H9 (cell line): ENCODE results near the gene TPPP. TPM values are rescaled to one million over a fixed set of nuclear protein-coding genes. Genes with fewer than 3 reads are reported as not detected.
A peak's percentile ranks its signal among the peaks of the same experiment; 100 is the strongest.

ENCODE experiments used
- DNase-seq: peaks from one replicate; pipeline ENCODE4 v3.0.0-alpha.2; 2017
- H2AFZ ChIP-seq: one replicate; pipeline ENCODE4 v1.6.1; 2013; ENCODE audit warnings: mild to moderate bottlenecking, low read length, control low read depth, moderate library complexity
- H2AK5ac ChIP-seq: 2 replicates; pipeline ENCODE4 v1.6.1; 2013; ENCODE audit warnings: low read length, control low read depth, mixed read lengths; ENCODE audit not compliant: insufficient read length
- H2BK120ac ChIP-seq: one replicate; pipeline ENCODE4 v1.6.1; 2013; ENCODE audit warnings: low read depth, mild to moderate bottlenecking, low read length, control low read depth, inconsistent platforms; ENCODE audit not compliant: poor library complexity, severe bottlenecking
- H2BK12ac ChIP-seq: 2 replicates; pipeline ENCODE4 v1.6.1; 2013; ENCODE audit warnings: low read length, control low read depth, mixed read lengths, low read depth; ENCODE audit not compliant: insufficient read length
- H2BK15ac ChIP-seq: 2 replicates; pipeline ENCODE4 v1.6.1; 2013; ENCODE audit warnings: low read depth, low read length, control low read depth
- H2BK20ac ChIP-seq: one replicate; pipeline ENCODE4 v1.6.1; 2013; ENCODE audit warnings: low read depth, mild to moderate bottlenecking, low read length, control low read depth, inconsistent platforms; ENCODE audit not compliant: poor library complexity, severe bottlenecking
- H2BK5ac ChIP-seq: 2 replicates; pipeline ENCODE4 v1.6.1; 2013; ENCODE audit warnings: low read length, control low read depth, mixed read lengths; ENCODE audit not compliant: insufficient read length
- H3K14ac ChIP-seq: 2 replicates; pipeline ENCODE4 v1.6.1; 2013; ENCODE audit warnings: low read length, control low read depth; ENCODE audit not compliant: insufficient read depth
- H3K18ac ChIP-seq: 2 replicates; pipeline ENCODE4 v1.6.1; 2013; ENCODE audit warnings: low read depth, mild to moderate bottlenecking, mixed read lengths, low read length, control low read depth; ENCODE audit not compliant: insufficient read length
- H3K23ac ChIP-seq: 2 replicates; pipeline ENCODE4 v1.6.1; 2013; ENCODE audit warnings: low read length, control low read depth, mixed read lengths, low read depth; ENCODE audit not compliant: insufficient read length
- H3K23me2 ChIP-seq: 2 replicates; pipeline ENCODE4 v1.6.1; 2013; ENCODE audit warnings: low read depth, mild to moderate bottlenecking, mixed read lengths, low read length, control low read depth; ENCODE audit not compliant: insufficient read length, poor library complexity, severe bottlenecking
- H3K27ac ChIP-seq: 2 replicates; pipeline ENCODE4 v1.5.1; 2013; ENCODE audit warnings: low read length, control low read depth, mixed read lengths, low read depth; ENCODE audit not compliant: insufficient read length
- H3K27me3 ChIP-seq: 2 replicates; pipeline ENCODE4 v1.6.1; 2013; ENCODE audit warnings: low read length, control low read depth, inconsistent platforms; ENCODE audit not compliant: insufficient read depth
- H3K4ac ChIP-seq: 2 replicates; pipeline ENCODE4 v1.6.1; 2013; ENCODE audit warnings: low read depth, mild to moderate bottlenecking, control low read depth, inconsistent platforms, low read length, moderate library complexity
- H3K4me1 ChIP-seq: 2 replicates; pipeline ENCODE4 v1.6.1; 2013; ENCODE audit warnings: low read length, control low read depth, inconsistent platforms; ENCODE audit not compliant: insufficient read depth
- H3K4me2 ChIP-seq: 2 replicates; pipeline ENCODE4 v1.6.1; 2013; ENCODE audit warnings: low read length, control low read depth, mixed read lengths; ENCODE audit not compliant: insufficient read length, insufficient read depth
- H3K56ac ChIP-seq: 2 replicates; pipeline ENCODE4 v1.6.1; 2013; ENCODE audit warnings: low read depth, mild to moderate bottlenecking, mixed read lengths, low read length, control low read depth; ENCODE audit not compliant: insufficient read length
- H3K79me1 ChIP-seq: 2 replicates; pipeline ENCODE4 v1.6.1; 2013; ENCODE audit warnings: low read depth, mild to moderate bottlenecking, moderate library complexity, low read length, control low read depth, inconsistent platforms; ENCODE audit not compliant: insufficient read depth, poor library complexity, severe bottlenecking
- H3K79me2 ChIP-seq: 2 replicates; pipeline ENCODE4 v1.6.1; 2013; ENCODE audit warnings: low read length, control low read depth, inconsistent platforms; ENCODE audit not compliant: insufficient read depth
- H3K9ac ChIP-seq: 2 replicates; pipeline ENCODE4 v1.6.1; 2013; ENCODE audit warnings: low read length, control low read depth, mixed read lengths; ENCODE audit not compliant: insufficient read length; ENCODE audit errors: extremely low read depth
- H3K9me3 ChIP-seq: one replicate; pipeline ENCODE4 v1.6.1; 2013; ENCODE audit warnings: low read depth, low read length, inconsistent platforms; ENCODE audit not compliant: control insufficient read depth
- H3T11ph ChIP-seq: one replicate; pipeline ENCODE4 v1.6.1; 2013; ENCODE audit warnings: mild to moderate bottlenecking, low read length, control low read depth, inconsistent platforms
- H4K20me1 ChIP-seq: one replicate; pipeline ENCODE4 v1.6.1; 2013; ENCODE audit not compliant: control insufficient read depth, insufficient read length, insufficient read depth
- H4K5ac ChIP-seq: 2 replicates; pipeline ENCODE4 v1.6.1; 2013; ENCODE audit warnings: low read depth, mild to moderate bottlenecking, mixed read lengths, low read length, control low read depth; ENCODE audit not compliant: insufficient read length
- H4K8ac ChIP-seq: replicated peaks from 2 replicates; pipeline ENCODE4 v1.6.1; 2013; ENCODE audit warnings: low read length, control low read depth, mixed read lengths, low read depth; ENCODE audit not compliant: insufficient read length
- H4K91ac ChIP-seq: 2 replicates; pipeline ENCODE4 v1.6.1; 2013; ENCODE audit warnings: low read depth, mild to moderate bottlenecking, moderate library complexity, mixed read lengths, low read length, control low read depth; ENCODE audit not compliant: insufficient read length
- H3K27ac Mint-ChIP-seq, 3 experiments: 2 replicates in 2 of 3; 3 replicates in 1 of 3; pipeline ENCODE4 v1.8.0; 2020 to 2021; ENCODE audit warnings: mixed read lengths in 3 of 3, mild to moderate bottlenecking in 1 of 3, moderate library complexity in 1 of 3
- H3K27me3 Mint-ChIP-seq: 2 replicates; pipeline ENCODE4 v1.8.0; 2021; ENCODE audit warnings: low read depth, mild to moderate bottlenecking, moderate library complexity, mixed read lengths
- H3K36me3 Mint-ChIP-seq, 3 experiments: 2 replicates in 2 of 3; 3 replicates in 1 of 3; pipeline ENCODE4 v1.8.0; 2020 to 2021; ENCODE audit warnings: low read depth in 3 of 3, mixed read lengths in 3 of 3; ENCODE audit not compliant: insufficient read depth in 1 of 3
- H3K4me1 Mint-ChIP-seq, 2 experiments: 2 replicates each; pipeline ENCODE4 v1.8.0; 2020; ENCODE audit warnings: mixed read lengths in 2 of 2
- H3K4me3 Mint-ChIP-seq, 2 experiments: 2 replicates in 1 of 2; 3 replicates in 1 of 2; pipeline ENCODE4 v1.8.0; 2020 to 2021; ENCODE audit warnings: mild to moderate bottlenecking in 2 of 2, mixed read lengths in 2 of 2, moderate library complexity in 1 of 2
- H3K9me3 Mint-ChIP-seq, 2 experiments: 2 replicates in 1 of 2; 3 replicates in 1 of 2; pipeline ENCODE4 v1.8.0; 2020; ENCODE audit warnings: mild to moderate bottlenecking in 2 of 2, mixed read lengths in 2 of 2, moderate library complexity in 1 of 2
- WGBS: extraction: QIAGEN DNeasy Blood & Tissue Kit; methylation state at CpG from one replicate; pipeline ENCODE4 v1.1.7; 2013; ENCODE audit warnings: missing lambda C conversion rate, low lambda C conversion rate, mixed read lengths; ENCODE audit not compliant: insufficient read length; ENCODE audit errors: extremely low coverage; 5-methylcytosine and 5-hydroxymethylcytosine counted together
- total RNA-seq: library from RNA; stranded (reverse); gene quantifications from 2 replicates; pipeline ENCODE4 v1.2.1, GENCODE V29; 2021
- TF ChIP-seq, protein P1 (sequence below): fragments of 200-600 bp; sonication (generic); conservative IDR thresholded peaks from 3 replicates; pipeline ENCODE4 v1.8.0; 2021; ENCODE audit warnings: antibody characterized with exemption, mild to moderate bottlenecking

Gene TPPP
- total RNA-seq, 1 experiment from 2014 or later = 0.44 TPM

DNA sequence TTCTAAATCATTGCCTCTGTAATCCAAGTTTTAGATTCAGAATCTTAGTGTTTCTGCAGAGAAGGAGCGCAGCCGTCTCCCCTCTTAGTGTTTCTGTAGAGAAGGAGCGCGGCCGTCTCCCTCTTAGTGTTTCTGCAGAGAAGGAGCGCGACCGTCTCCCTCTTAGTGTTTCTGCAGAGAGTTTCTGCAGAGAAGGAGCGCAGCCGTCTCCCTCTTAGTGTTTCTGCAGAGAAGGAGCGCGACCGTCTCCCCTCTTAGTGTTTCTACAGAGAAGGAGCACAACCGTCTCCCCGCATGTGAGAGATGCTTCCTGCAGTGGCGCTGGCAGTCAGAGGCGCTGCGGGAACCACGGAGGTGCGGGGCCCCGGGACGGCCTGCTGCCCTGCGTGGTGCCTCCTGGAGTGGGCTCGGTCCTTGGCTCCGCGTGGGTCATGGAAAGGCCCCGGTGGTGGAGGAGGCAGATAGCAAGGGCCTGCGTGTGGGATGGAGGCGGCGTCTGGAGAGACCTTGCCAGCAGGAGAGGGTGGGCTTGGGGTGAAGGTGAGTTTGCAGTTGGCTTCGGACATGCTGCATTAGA lies 70.1 kb downstream of the TPPP start:
- Histone ChIP-seq H4K20me1 (no peaks in the 10 kb centered on the region), H3K23ac (no peak overlapping the region), H3K23me2 (no peaks in the 10 kb centered on the region), H2BK120ac (no peak overlapping the region), H3K79me2 (0 out of 2 replicates have a peak, but pooled peaks cover under 1% of the 10 kb centered on the region), H2BK15ac (no peak overlapping the region), H4K5ac (no peak overlapping the region), H3K4me1 (no peaks in the 10 kb centered on the region), H3K9ac (no peak overlapping the region), H3K18ac (no peak overlapping the region), H3K14ac (no peak overlapping the region), H3K56ac (no peak overlapping the region), H3T11ph (no peak overlapping the region), H2BK20ac (no peak overlapping the region), H3K4ac (no peak overlapping the region), H2BK12ac (no peak overlapping the region), H3K27me3 (no peaks in the 10 kb centered on the region), H3K79me1 (no peaks in the 10 kb centered on the region), H2AFZ (no peak overlapping the region), H3K9me3 (no peaks in the 10 kb centered on the region), H2AK5ac (no peak overlapping the region), H2BK5ac (no peak overlapping the region), H3K27ac (no peak overlapping the region), H4K8ac (no peak overlapping the region), H3K4me2 (no peak overlapping the region), H4K91ac (no peak overlapping the region)
- H3K4me1 Mint-ChIP-seq = no peaks in the 10 kb centered on the region
- TF ChIP-seq, protein P1, sequence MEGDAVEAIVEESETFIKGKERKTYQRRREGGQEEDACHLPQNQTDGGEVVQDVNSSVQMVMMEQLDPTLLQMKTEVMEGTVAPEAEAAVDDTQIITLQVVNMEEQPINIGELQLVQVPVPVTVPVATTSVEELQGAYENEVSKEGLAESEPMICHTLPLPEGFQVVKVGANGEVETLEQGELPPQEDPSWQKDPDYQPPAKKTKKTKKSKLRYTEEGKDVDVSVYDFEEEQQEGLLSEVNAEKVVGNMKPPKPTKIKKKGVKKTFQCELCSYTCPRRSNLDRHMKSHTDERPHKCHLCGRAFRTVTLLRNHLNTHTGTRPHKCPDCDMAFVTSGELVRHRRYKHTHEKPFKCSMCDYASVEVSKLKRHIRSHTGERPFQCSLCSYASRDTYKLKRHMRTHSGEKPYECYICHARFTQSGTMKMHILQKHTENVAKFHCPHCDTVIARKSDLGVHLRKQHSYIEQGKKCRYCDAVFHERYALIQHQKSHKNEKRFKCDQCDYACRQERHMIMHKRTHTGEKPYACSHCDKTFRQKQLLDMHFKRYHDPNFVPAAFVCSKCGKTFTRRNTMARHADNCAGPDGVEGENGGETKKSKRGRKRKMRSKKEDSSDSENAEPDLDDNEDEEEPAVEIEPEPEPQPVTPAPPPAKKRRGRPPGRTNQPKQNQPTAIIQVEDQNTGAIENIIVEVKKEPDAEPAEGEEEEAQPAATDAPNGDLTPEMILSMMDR = no peak
- peaks cover 48 to 84% (median 83%) of the 10 kb centered on the region in 3 experiments; a peak in 6 of 7 replicates for H3K36me3 Mint-ChIP-seq
- no peak overlapping the region for H3K4me3 Mint-ChIP-seq
- whole genome bisulfite sequencing = no CpG with 5 or more reads among the region's 31 CpGs
- DNase-seq = no peak
- no peaks in the 10 kb centered on the region for H3K27me3 Mint-ChIP-seq
- H3K27ac Mint-ChIP-seq = peak overlapping the region in 1 of 3 experiments; percentile 93; a peak in 1 of 7 replicates
- no peaks in the 10 kb centered on the region for H3K9me3 Mint-ChIP-seq
